HG03565 (cell line): ENCODE results near the gene PHPT1.

Experiments used
- ATAC-seq: cut with Tn5 transposase; IDR thresholded peaks from one replicate; pipeline ENCODE4 v1.9.1; 2021; ENCODE audit warnings: mild to moderate bottlenecking, moderate library complexity; ENCODE audit not compliant: unreplicated experiment

The PHPT1 gene

GRCh38 chr9:136847088-136847825 lies 2.0 kb upstream of the PHPT1 start:
- no peak for ATAC-seq

GRCh38 chr9:136847826-136848392 lies 1.3 kb upstream of the PHPT1 start:
- no peak for ATAC-seq

- ATAC-seq = no peak
Measured at GRCh38 chr9:136848393-136849037, 694 bp upstream of the PHPT1 start.

GRCh38 chr9:136849960-136850865 lies 1.0 kb downstream of the PHPT1 start:
- no peak for ATAC-seq

GRCh38 chr9:136850866-136851775 lies 1.9 kb downstream of the PHPT1 start:
- ATAC-seq = no peak

- no peak for ATAC-seq
Measured at GRCh38 chr9:136851941-136852663, 2.9 kb downstream of the PHPT1 start, which contains the start of gene MAMDC4. MAMDC4 (plus strand) TSS chr9:136852346; CDS start chr9:136852417, 71 bp downstream.

GRCh38 chr9:136852664-136853595 lies 3.7 kb downstream of the PHPT1 start:
- ATAC-seq = no peak

- no peak for ATAC-seq
Measured at GRCh38 chr9:136853596-136854112, 4.4 kb downstream of the PHPT1 start.

- ATAC-seq = no peak
Measured at GRCh38 chr9:136854113-136854841, 5.1 kb downstream of the PHPT1 start.

GRCh38 chr9:136854842-136855460 lies 5.7 kb downstream of the PHPT1 start:
- ATAC-seq = no peak

- no peak for ATAC-seq
Measured at GRCh38 chr9:136855461-136856078, 6.4 kb downstream of the PHPT1 start.

GRCh38 chr9:136856079-136856476 lies 6.9 kb downstream of the PHPT1 start:
- ATAC-seq = no peak

- no peak for ATAC-seq
Measured at GRCh38 chr9:136856541-136857141, 7.4 kb downstream of the PHPT1 start.

- ATAC-seq = no peak
Measured at GRCh38 chr9:136857166-136857565, 8.0 kb downstream of the PHPT1 start.

GRCh38 chr9:136857581-136858412 lies 8.6 kb downstream of the PHPT1 start:
- no peak for ATAC-seq
